ENCODE data around the gene TNS1.

Gene TNS1

GRCh38 chr2:217875556-217876252 is 127.1 kb downstream of the TNS1 start:
- DNase-seq (ENCODE audit: low read depth in 4 of 4, low spot score in 1 of 4) = no peak

GRCh38 chr2:217875138-217875537 is 127.7 kb downstream of the TNS1 start:
- DNase-seq (ENCODE audit: low read depth in 4 of 4, low spot score in 1 of 4) = no peak

GRCh38 chr2:217873371-217873770 is 129.4 kb downstream of the TNS1 start:
- DNase-seq (ENCODE audit: low read depth in 4 of 4, low spot score in 1 of 4) = no peak

- DNase-seq (ENCODE audit: low read depth in 4 of 4, low spot score in 1 of 4) = no peak
Observed at GRCh38 chr2:217872319-217872718, 130.5 kb downstream of the TNS1 start.

GRCh38 chr2:217870528-217871011 is 132.2 kb downstream of the TNS1 start:
- no peak for DNase-seq (ENCODE audit: low read depth in 4 of 4, low spot score in 1 of 4)

- no peak for DNase-seq (ENCODE audit: low read depth in 4 of 4, low spot score in 1 of 4)
Observed at GRCh38 chr2:217868911-217869334, 133.9 kb downstream of the TNS1 start.

- no peak for DNase-seq (ENCODE audit: low read depth in 4 of 4, low spot score in 1 of 4)
Observed at GRCh38 chr2:217868265-217868892, 134.4 kb downstream of the TNS1 start.

- DNase-seq (ENCODE audit: low read depth in 4 of 4, low spot score in 1 of 4) = no peak
Observed at GRCh38 chr2:217866457-217866856, 136.3 kb downstream of the TNS1 start.

- DNase-seq (ENCODE audit: low read depth in 4 of 4, low spot score in 1 of 4) = no peak
Observed at GRCh38 chr2:217864963-217865772, 137.6 kb downstream of the TNS1 start.

GRCh38 chr2:217863883-217864282 is 138.9 kb downstream of the TNS1 start:
- DNase-seq (ENCODE audit: low read depth in 4 of 4, low spot score in 1 of 4) = no peak

GRCh38 chr2:217861334-217861877 is 141.4 kb downstream of the TNS1 start:
- no peak for DNase-seq (ENCODE audit: low read depth in 4 of 4, low spot score in 1 of 4)

- no peak for DNase-seq (ENCODE audit: low read depth in 4 of 4, low spot score in 1 of 4)
Observed at GRCh38 chr2:217859926-217860325, 142.9 kb downstream of the TNS1 start.

- no peak for DNase-seq (ENCODE audit: low read depth in 4 of 4, low spot score in 1 of 4)
Observed at GRCh38 chr2:217858519-217859491, 144.0 kb downstream of the TNS1 start.

- DNase-seq (ENCODE audit: low read depth in 4 of 4, low spot score in 1 of 4) = no peak
Observed at GRCh38 chr2:217857624-217858506, 144.9 kb downstream of the TNS1 start.

- DNase-seq (ENCODE audit: low read depth in 4 of 4, low spot score in 1 of 4) = no peak
Observed at GRCh38 chr2:217856871-217857270, 145.9 kb downstream of the TNS1 start.

- DNase-seq (ENCODE audit: low read depth in 4 of 4, low spot score in 1 of 4) = no peak
Observed at GRCh38 chr2:217856159-217856558, 146.6 kb downstream of the TNS1 start.

- DNase-seq (ENCODE audit: low read depth in 4 of 4, low spot score in 1 of 4) = no peak
Observed at GRCh38 chr2:217854684-217855420, 147.9 kb downstream of the TNS1 start.

- DNase-seq (ENCODE audit: low read depth in 4 of 4, low spot score in 1 of 4) = no peak
Observed at GRCh38 chr2:217853961-217854360, 148.8 kb downstream of the TNS1 start.
